Epithelial cell of alveolus of lung (primary cell): ENCODE results near the gene ALG2. TPM values are rescaled to one million over a fixed set of nuclear protein-coding genes. Genes with fewer than 3 reads are reported as not detected.

Experiments
- total RNA-seq: library from RNA; depleted of rRNA; stranded (reverse); fragments of >200 nt; gene quantifications from 2 replicates; pipeline ENCODE4 v1.2.1, GENCODE V29; 2015

The ALG2 gene, protein sequence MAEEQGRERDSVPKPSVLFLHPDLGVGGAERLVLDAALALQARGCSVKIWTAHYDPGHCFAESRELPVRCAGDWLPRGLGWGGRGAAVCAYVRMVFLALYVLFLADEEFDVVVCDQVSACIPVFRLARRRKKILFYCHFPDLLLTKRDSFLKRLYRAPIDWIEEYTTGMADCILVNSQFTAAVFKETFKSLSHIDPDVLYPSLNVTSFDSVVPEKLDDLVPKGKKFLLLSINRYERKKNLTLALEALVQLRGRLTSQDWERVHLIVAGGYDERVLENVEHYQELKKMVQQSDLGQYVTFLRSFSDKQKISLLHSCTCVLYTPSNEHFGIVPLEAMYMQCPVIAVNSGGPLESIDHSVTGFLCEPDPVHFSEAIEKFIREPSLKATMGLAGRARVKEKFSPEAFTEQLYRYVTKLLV
- 42.0 and 54.0 TPM in 2 replicates for total RNA-seq

GRCh38 chr9:99221621-99222415, at the start of gene ALG2, which contains the start of gene SEC61B:
Gene ALG2, minus strand, starts transcription at chr9:99221942. Its CDS starts 48 bp downstream, at chr9:99221894.
Gene SEC61B, plus strand, starts transcription at chr9:99222282. Its CDS starts 82 bp downstream, at chr9:99222364.

Other genes with a start within 250 kb of the ALG2 start
- 15.1 and 35.3 TPM in 2 replicates for gene TGFBR1, start 116.8 kb downstream of the ALG2 start, total RNA-seq
- 169 and 249 TPM in 2 replicates for gene SEC61B, start 340 bp upstream of the ALG2 start, total RNA-seq